ENCODE results near the gene MMP19. TPM values are rescaled to one million over a fixed set of nuclear protein-coding genes. Genes with fewer than 3 reads are reported as not detected.

MMP19 gene
- total and polyA plus RNA-seq, 5 experiments from 2014 or later: 0.55 TPM; not detected in 4

DNA sequence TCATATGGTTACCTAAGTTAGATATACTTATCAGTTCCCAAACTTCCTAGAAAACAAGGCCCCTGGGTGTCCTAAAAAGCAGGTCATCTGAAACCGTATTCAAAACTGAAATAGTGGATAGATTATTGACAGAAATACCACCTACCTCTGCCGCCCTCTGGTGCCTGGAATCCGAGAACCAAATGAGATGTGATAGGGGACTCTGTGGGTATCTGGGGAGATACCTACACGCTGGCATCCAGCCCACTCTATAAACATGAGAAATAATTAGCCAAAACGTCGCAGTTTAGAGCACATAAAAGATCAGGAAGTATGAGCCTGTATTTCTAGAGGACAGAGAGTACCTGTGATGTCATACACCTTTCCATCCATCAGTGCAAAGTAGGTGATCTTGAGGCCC lies 20.5 kb downstream of the MMP19 start:
- Mint-ChIP-seq H3K36me3 (peaks cover 0 to 54% (median 8%) of the 10 kb centered on the region in 3 donors), H3K4me1 (peaks cover 8 to 43% (median 37%) of the 10 kb centered on the region in 4 donors), H3K4me3 (no peak overlapping the region), H3K27me3 (no peaks in the 10 kb centered on the region), H3K9me3 (no peaks in the 10 kb centered on the region), H3K27ac (peak overlapping the region in 5 of 10 donors; percentile 2 to 59 (median 25))
- POLR2A ChIA-PET: interaction anchor here (1.3 kb wide), 1 partner anchor 110 kb away, joined by 3 read pairs; no protein-coding TSS in a partner anchor
- no peak for ATAC-seq
- DNase-seq: no peak

GRCh38 chr12:55820679-55821078 lies 22.1 kb downstream of the MMP19 start:
- Mint-ChIP-seq H3K27me3 (no peaks in the 10 kb centered on the region), H3K4me3 (peak overlapping the region in 1 of 10 donors; percentile 22), H3K9me3 (no peaks in the 10 kb centered on the region), H3K36me3 (peaks cover 0 to 54% (median 8%) of the 10 kb centered on the region in 3 donors), H3K4me1 (peaks cover 4 to 38% (median 28%) of the 10 kb centered on the region in 4 donors), H3K27ac (peak overlapping the region in 5 of 10 donors; percentile 15 to 71 (median 23))
- DNase-seq (no peak), ATAC-seq (no peak)
- POLR2A ChIA-PET: interaction anchor here (1.1 to 6.0 kb wide), 5 partner anchors 9 to 153 kb away, joined by 3 to 210 read pairs (median 7); partner anchors contain the start of genes DNAJC14 and RAB5B

GRCh38 chr12:55818886-55819285 lies 23.9 kb downstream of the MMP19 start:
- no peak for DNase-seq
- H3K27ac Mint-ChIP-seq: peak overlapping the region in 4 of 10 donors; percentile 27 to 75 (median 54)
- POLR2A ChIA-PET: interaction anchor here (0.6 to 6.0 kb wide), 10 partner anchors 11 to 477 kb away, joined by 3 to 210 read pairs (median 24); partner anchors contain the start of genes BLOC1S1, DGKA, DNAJC14 and PYM1
- peaks cover 6 to 43% (median 31%) of the 10 kb centered on the region in 4 donors for H3K4me1 Mint-ChIP-seq
- H3K4me3 Mint-ChIP-seq: peak overlapping the region in 3 of 10 donors; percentile 36 to 65 (median 41)
- H3K27me3 Mint-ChIP-seq: no peaks in the 10 kb centered on the region
- no peak for ATAC-seq
- no peaks in the 10 kb centered on the region for H3K9me3 Mint-ChIP-seq
- peaks cover 0 to 65% (median 8%) of the 10 kb centered on the region in 3 donors for H3K36me3 Mint-ChIP-seq

DNA sequence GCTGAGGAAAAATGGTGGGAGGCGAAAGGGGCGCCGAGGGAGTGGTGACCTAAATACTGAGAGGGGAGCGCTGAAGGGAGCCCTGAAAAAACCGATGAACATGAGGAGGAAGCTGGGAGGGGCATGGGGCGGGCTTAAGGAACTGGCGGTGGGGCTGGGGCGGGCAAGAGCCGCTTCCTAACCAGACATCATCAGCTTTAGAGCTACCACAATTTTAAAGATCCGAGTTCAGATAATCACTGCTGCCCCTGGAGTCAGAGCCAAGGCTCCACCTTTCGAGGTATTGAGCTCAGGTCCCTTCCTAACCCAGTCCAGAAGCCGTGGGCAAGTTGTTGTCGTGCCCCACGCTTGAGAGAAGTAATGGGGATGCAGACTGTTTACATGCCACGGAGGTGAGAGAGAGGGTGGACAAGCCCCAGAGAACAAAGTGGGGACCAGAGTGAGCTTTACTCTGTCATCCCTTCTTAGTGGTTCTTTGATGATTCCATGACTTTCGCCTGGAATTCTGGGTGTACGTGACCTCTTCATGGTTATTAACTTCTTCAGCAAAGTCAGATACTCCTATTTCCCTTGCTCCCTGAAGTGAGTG lies 24.5 kb downstream of the MMP19 start:
- no peak overlapping the region for H3K4me3 Mint-ChIP-seq
- no peaks in the 10 kb centered on the region for H3K27me3 Mint-ChIP-seq
- peaks cover 0 to 64% (median 8%) of the 10 kb centered on the region in 3 donors for H3K36me3 Mint-ChIP-seq
- H3K4me1 Mint-ChIP-seq: peaks cover 5 to 47% (median 35%) of the 10 kb centered on the region in 4 donors
- ATAC-seq (peak; percentile 50 to 56), DNase-seq (no peak)
- no peaks in the 10 kb centered on the region for H3K9me3 Mint-ChIP-seq
- POLR2A ChIA-PET: interaction anchor here (0.6 to 6.0 kb wide), 24 partner anchors 11 to 1538 kb away, joined by 3 to 210 read pairs (median 4); partner anchors contain the start of genes BLOC1S1, CBX5, CD63 and CNPY2
- H3K27ac Mint-ChIP-seq: no peak overlapping the region

GRCh38 chr12:55817345-55818139 lies 25.2 kb downstream of the MMP19 start, which contains the start of the genes ORMDL2 and SARNP:
Gene ORMDL2, plus strand, starts transcription at chr12:55818041. Its CDS starts 959 bp downstream, at chr12:55819000.
Gene SARNP, minus strand, starts transcription at chr12:55817724. Its CDS starts 23 bp downstream, at chr12:55817701.
- Mint-ChIP-seq H3K27ac (no peak within 1 kb of the TSS), H3K4me3 (peak within 1 kb of the TSS in 1 of 10 donors; percentile 77), H3K4me1 (peaks cover 10 to 51% (median 41%) of the 10 kb centered on the region in 4 donors), H3K27me3 (no peaks in the 10 kb centered on the region), H3K36me3 (peaks cover 0 to 64% (median 7%) of the 10 kb centered on the region in 3 donors), H3K9me3 (no peaks in the 10 kb centered on the region)
- POLR2A ChIA-PET: interaction anchor here (0.6 to 6.0 kb wide), 30 partner anchors 10 to 1538 kb away, joined by 3 to 210 read pairs (median 4); partner anchors contain the start of genes BLOC1S1, CBX5, CD63 and CNPY2
- peak; percentile 92 to 93 for ATAC-seq
- peak; percentile 85 to 99 (median 98) for DNase-seq

GRCh38 chr12:55816881-55817344 lies 25.8 kb downstream of the MMP19 start:
- Mint-ChIP-seq H3K27me3 (no peaks in the 10 kb centered on the region), H3K4me1 (peaks cover 17 to 56% (median 46%) of the 10 kb centered on the region in 4 donors), H3K27ac (no peak overlapping the region), H3K4me3 (no peak overlapping the region), H3K9me3 (no peaks in the 10 kb centered on the region), H3K36me3 (peaks cover 0 to 62% (median 3%) of the 10 kb centered on the region in 3 donors)
- DNase-seq (no peak), ATAC-seq (no peak)
- POLR2A ChIA-PET: interaction anchor here (0.8 to 6.0 kb wide), 17 partner anchors 10 to 499 kb away, joined by 3 to 210 read pairs (median 8); partner anchors contain the start of genes BLOC1S1, CNPY2, DGKA and DNAJC14

DNA sequence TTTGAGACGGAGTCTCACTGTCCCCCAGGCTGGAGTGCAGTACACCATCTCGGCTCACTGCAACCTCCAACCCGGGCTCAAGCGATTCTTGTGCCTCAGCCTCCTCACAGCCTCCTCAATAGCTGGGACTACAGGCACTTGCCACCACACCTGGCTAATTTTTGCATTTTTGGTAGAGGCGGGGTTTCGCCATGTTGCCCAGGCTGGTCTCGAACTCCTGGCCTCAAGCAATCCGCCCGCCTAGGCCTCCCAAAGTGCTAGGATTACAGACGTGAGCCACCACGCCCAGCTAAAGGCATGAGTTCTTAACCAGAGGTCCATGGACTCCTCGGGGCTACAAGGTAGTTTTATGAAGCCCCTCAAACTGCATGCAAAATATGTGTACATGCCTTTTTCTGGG lies 27.3 kb downstream of the MMP19 start:
- Mint-ChIP-seq H3K27ac (no peak overlapping the region), H3K4me3 (peak overlapping the region in 7 of 10 donors; percentile 4 to 66 (median 43)), H3K36me3 (peaks cover 0 to 59% (median 2%) of the 10 kb centered on the region in 3 donors), H3K27me3 (no peaks in the 10 kb centered on the region), H3K9me3 (no peaks in the 10 kb centered on the region), H3K4me1 (peaks cover 24 to 65% (median 55%) of the 10 kb centered on the region in 4 donors)
- ATAC-seq (no peak), DNase-seq (no peak)
- POLR2A ChIA-PET: interaction anchor here (1.1 to 6.0 kb wide), 4 partner anchors 14 to 303 kb away, joined by 3 to 210 read pairs (median 52); partner anchors contain the start of genes DNAJC14, RAB5B and ZC3H10

DNA sequence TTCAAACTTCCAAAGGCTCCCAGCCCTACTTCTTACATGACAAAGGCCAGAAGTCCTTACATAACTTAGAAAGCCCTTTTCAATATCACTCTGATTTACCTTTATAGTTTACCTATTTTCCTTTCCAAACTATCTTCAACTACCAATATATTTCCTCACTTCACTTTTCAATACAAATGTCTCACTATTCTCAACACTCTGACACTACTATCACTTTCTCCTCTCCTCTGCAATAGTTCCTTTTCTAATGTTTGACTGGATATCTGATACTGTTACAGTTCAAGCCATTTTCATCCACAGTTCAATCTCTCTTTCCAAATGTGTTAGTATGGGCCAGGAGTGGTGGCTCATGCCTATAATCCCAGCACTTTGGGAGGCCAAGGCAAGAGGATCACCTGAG lies 28.5 kb downstream of the MMP19 start:
- H3K4me3 Mint-ChIP-seq: peak overlapping the region in 4 of 10 donors; percentile 12 to 30 (median 20)

DNA sequence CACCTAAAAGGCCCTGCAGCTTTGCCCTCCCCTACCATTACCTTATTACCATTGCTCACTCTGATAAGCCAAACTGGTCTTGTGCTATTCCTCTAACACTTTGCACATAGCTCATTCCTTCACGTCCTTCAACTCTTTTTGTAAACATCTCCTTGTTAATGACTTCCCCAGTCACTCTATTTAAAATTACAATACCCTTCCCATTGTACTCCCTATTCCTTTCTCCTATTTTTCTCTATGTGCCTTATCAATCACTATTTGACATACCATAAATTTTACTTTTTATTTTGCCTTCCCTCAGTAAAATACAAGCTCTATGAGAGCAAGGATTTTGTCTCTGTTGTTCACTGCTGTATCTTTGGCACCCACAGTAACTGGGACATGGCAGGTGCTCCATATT lies 30.6 kb downstream of the MMP19 start:
- POLR2A ChIA-PET: interaction anchor here (0.8 kb wide), 1 partner anchor 108 kb away, joined by 3 read pairs; no protein-coding TSS in a partner anchor
- no peaks in the 10 kb centered on the region for H3K27me3 Mint-ChIP-seq
- no peaks in the 10 kb centered on the region for H3K9me3 Mint-ChIP-seq
- ATAC-seq: no peak
- no peak for DNase-seq
- H3K4me1 Mint-ChIP-seq: peaks cover 29 to 61% (median 52%) of the 10 kb centered on the region in 4 donors
- peak overlapping the region in 8 of 10 donors; percentile 37 to 87 (median 60) for H3K27ac Mint-ChIP-seq
- peak overlapping the region in 4 of 10 donors; percentile 2 to 16 (median 10) for H3K4me3 Mint-ChIP-seq
- H3K36me3 Mint-ChIP-seq: peaks cover 0 to 74% (median 2%) of the 10 kb centered on the region in 3 donors

More for the DNA sequence above, 28.5 kb downstream of the MMP19 start:
- POLR2A ChIA-PET: no interaction called here
- DNase-seq: no peak
- Mint-ChIP-seq H3K36me3 (peaks cover 0 to 59% (median 2%) of the 10 kb centered on the region in 3 donors), H3K27me3 (no peaks in the 10 kb centered on the region), H3K27ac (peak overlapping the region in 6 of 10 donors; percentile 10 to 70 (median 30)), H3K9me3 (no peaks in the 10 kb centered on the region), H3K4me1 (peaks cover 25 to 69% (median 59%) of the 10 kb centered on the region in 4 donors)
- no peak for ATAC-seq

DNA sequence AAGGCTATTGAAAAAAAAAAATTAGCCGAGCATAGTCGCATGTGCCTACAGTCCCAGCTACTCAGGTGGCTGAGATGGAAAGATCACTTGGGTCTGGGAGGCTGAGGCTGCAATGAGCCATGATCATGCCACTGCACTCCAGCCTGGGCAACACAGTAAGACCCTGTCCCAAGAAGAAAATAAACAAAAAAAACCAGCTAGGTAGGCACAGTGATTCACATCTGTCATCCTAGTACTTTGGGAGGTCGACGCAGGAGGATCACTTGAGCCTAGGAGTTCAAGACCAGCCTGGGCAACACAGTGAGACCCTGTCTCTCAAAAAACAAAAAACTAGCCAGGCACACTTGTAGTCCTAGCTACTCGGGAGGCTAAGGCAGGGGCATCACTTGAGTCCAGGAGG lies 33.5 kb downstream of the MMP19 start:
- no peak for ATAC-seq
- Mint-ChIP-seq H3K36me3 (peaks cover 0 to 73% (median 5%) of the 10 kb centered on the region in 3 donors), H3K4me1 (peaks cover 27 to 56% (median 48%) of the 10 kb centered on the region in 4 donors), H3K27me3 (no peaks in the 10 kb centered on the region), H3K9me3 (no peaks in the 10 kb centered on the region), H3K27ac (peak overlapping the region in 6 of 10 donors; percentile 22 to 87 (median 38)), H3K4me3 (no peak overlapping the region)
- POLR2A ChIA-PET: interaction anchor here (2.2 kb wide), 1 partner anchor 20 kb away, joined by 8 read pairs; the partner anchor contains the start of gene DNAJC14
- no peak for DNase-seq

- no peak for ATAC-seq
- peaks cover 13 to 41% (median 35%) of the 10 kb centered on the region in 4 donors for H3K4me1 Mint-ChIP-seq
Measured at GRCh38 chr12:55806982-55807381, 35.8 kb downstream of the MMP19 start.

More at GRCh38 chr12:55806982-55807381, 35.8 kb downstream of the MMP19 start:
- Mint-ChIP-seq H3K9me3 (no peaks in the 10 kb centered on the region), H3K27ac (peak overlapping the region in 3 of 10 donors; percentile 44 to 62 (median 48)), H3K36me3 (peaks cover 0 to 73% (median 3%) of the 10 kb centered on the region in 3 donors), H3K4me3 (no peak overlapping the region), H3K27me3 (no peaks in the 10 kb centered on the region)
- POLR2A ChIA-PET: interaction anchor here (0.5 to 1.2 kb wide), 7 partner anchors 10 to 1309 kb away, joined by 3 to 5 read pairs (median 3); partner anchors contain the start of gene ORMDL2
- DNase-seq: no peak

Data from naive thymus-derived CD8-positive, alpha-beta T cell (primary cell).